Stomach smooth muscle (tissue), 2 donors: ENCODE measurements around the gene PACRG.

Experiments used
- H3K27ac ChIP-seq: one replicate; pipeline ENCODE4 v1.7.0; 2013; ENCODE audit warnings: mild to moderate bottlenecking, low read length, inconsistent platforms
- H3K27me3 ChIP-seq, 2 donors: one replicate each; pipeline ENCODE4 v1.7.0; 2013; ENCODE audit warnings: low read length in 2 of 2; ENCODE audit not compliant: insufficient read depth in 2 of 2, control insufficient read depth in 1 of 2
- H3K36me3 ChIP-seq, 2 donors: one replicate each; pipeline ENCODE4 v1.7.0; 2013; ENCODE audit warnings: low read length in 2 of 2; ENCODE audit not compliant: control insufficient read depth in 2 of 2, insufficient read depth in 2 of 2
- H3K4me1 ChIP-seq: one replicate; pipeline ENCODE4 v1.7.0; 2013; ENCODE audit warnings: low read length; ENCODE audit not compliant: control insufficient read depth, insufficient read depth
- H3K4me3 ChIP-seq, 2 donors: one replicate each; pipeline ENCODE4 v1.7.0; 2013; ENCODE audit warnings: low read length in 2 of 2
- H3K9ac ChIP-seq, 2 donors: one replicate each; pipeline ENCODE4 v1.7.0; 2013; ENCODE audit warnings: low read length in 2 of 2, mild to moderate bottlenecking in 1 of 2
- H3K9me3 ChIP-seq, 2 donors: one replicate each; pipeline ENCODE4 v1.7.0; 2013; ENCODE audit warnings: low read length in 2 of 2; ENCODE audit not compliant: control insufficient read depth in 2 of 2
- donor health status: healthy.
- donor health status: Pancreatic carcinoma.

PACRG gene

GRCh38 chr6:163263196-163263595, 535.4 kb downstream of the PACRG start:
- Histone ChIP-seq H3K4me3 (no peak overlapping the region), H3K9me3 (no peaks in the 10 kb centered on the region), H3K27ac (no peak overlapping the region), H3K4me1 (no peaks in the 10 kb centered on the region), H3K9ac (no peak overlapping the region), H3K36me3 (no peaks in the 10 kb centered on the region), H3K27me3 (no peaks in the 10 kb centered on the region)

GRCh38 chr6:163263998-163264661, 536.4 kb downstream of the PACRG start:
- no peak overlapping the region for H3K4me3 ChIP-seq
- no peaks in the 10 kb centered on the region for H3K27me3 ChIP-seq
- H3K36me3 ChIP-seq: no peaks in the 10 kb centered on the region
- H3K9ac ChIP-seq: no peak overlapping the region
- no peaks in the 10 kb centered on the region for H3K9me3 ChIP-seq
- H3K4me1 ChIP-seq: no peaks in the 10 kb centered on the region
- no peak overlapping the region for H3K27ac ChIP-seq

GRCh38 chr6:163264662-163265035, 536.9 kb downstream of the PACRG start:
- H3K36me3 ChIP-seq: no peaks in the 10 kb centered on the region
- no peaks in the 10 kb centered on the region for H3K9me3 ChIP-seq
- H3K27ac ChIP-seq: no peak overlapping the region
- H3K4me3 ChIP-seq: no peak overlapping the region
- H3K27me3 ChIP-seq: no peaks in the 10 kb centered on the region
- no peak overlapping the region for H3K9ac ChIP-seq
- H3K4me1 ChIP-seq: no peaks in the 10 kb centered on the region

- Histone ChIP-seq H3K27ac (no peak overlapping the region), H3K4me3 (no peak overlapping the region), H3K9me3 (no peaks in the 10 kb centered on the region), H3K9ac (no peak overlapping the region), H3K27me3 (no peaks in the 10 kb centered on the region), H3K36me3 (no peaks in the 10 kb centered on the region), H3K4me1 (no peaks in the 10 kb centered on the region)
Observed at GRCh38 chr6:163281634-163282033, 553.9 kb downstream of the PACRG start.

- Histone ChIP-seq H3K4me1 (no peaks in the 10 kb centered on the region), H3K9ac (no peak overlapping the region), H3K9me3 (no peaks in the 10 kb centered on the region), H3K27ac (no peak overlapping the region), H3K4me3 (no peak overlapping the region), H3K36me3 (no peaks in the 10 kb centered on the region), H3K27me3 (no peaks in the 10 kb centered on the region)
Observed at GRCh38 chr6:163282672-163283071, 554.9 kb downstream of the PACRG start.

- Histone ChIP-seq H3K36me3 (no peaks in the 10 kb centered on the region), H3K27ac (no peak overlapping the region), H3K4me1 (no peaks in the 10 kb centered on the region), H3K27me3 (no peaks in the 10 kb centered on the region), H3K9ac (no peak overlapping the region), H3K9me3 (no peaks in the 10 kb centered on the region), H3K4me3 (no peak overlapping the region)
Observed at GRCh38 chr6:163284151-163284550, 556.4 kb downstream of the PACRG start.

GRCh38 chr6:163285691-163286090, 557.9 kb downstream of the PACRG start:
- Histone ChIP-seq H3K9me3 (no peaks in the 10 kb centered on the region), H3K4me3 (no peak overlapping the region), H3K27me3 (no peaks in the 10 kb centered on the region), H3K36me3 (no peaks in the 10 kb centered on the region), H3K4me1 (no peaks in the 10 kb centered on the region), H3K9ac (no peak overlapping the region), H3K27ac (no peak overlapping the region)

- H3K27ac ChIP-seq: no peak overlapping the region
- H3K9me3 ChIP-seq: no peaks in the 10 kb centered on the region
- no peak overlapping the region for H3K4me3 ChIP-seq
Observed at GRCh38 chr6:163287626-163288025, 559.9 kb downstream of the PACRG start.

GRCh38 chr6:163288066-163288465, 560.3 kb downstream of the PACRG start:
- H3K9me3 ChIP-seq: no peaks in the 10 kb centered on the region
- no peak overlapping the region for H3K27ac ChIP-seq
- no peak overlapping the region for H3K9ac ChIP-seq
- H3K4me3 ChIP-seq: no peak overlapping the region
- H3K36me3 ChIP-seq: no peaks in the 10 kb centered on the region
- no peaks in the 10 kb centered on the region for H3K27me3 ChIP-seq
- no peaks in the 10 kb centered on the region for H3K4me1 ChIP-seq

More at GRCh38 chr6:163287626-163288025, 559.9 kb downstream of the PACRG start:
- no peaks in the 10 kb centered on the region for H3K36me3 ChIP-seq
- no peaks in the 10 kb centered on the region for H3K4me1 ChIP-seq
- no peak overlapping the region for H3K9ac ChIP-seq
- no peaks in the 10 kb centered on the region for H3K27me3 ChIP-seq

GRCh38 chr6:163288915-163289314, 561.1 kb downstream of the PACRG start:
- Histone ChIP-seq H3K9ac (no peak overlapping the region), H3K27me3 (no peaks in the 10 kb centered on the region), H3K4me3 (no peak overlapping the region), H3K9me3 (no peaks in the 10 kb centered on the region), H3K4me1 (no peaks in the 10 kb centered on the region), H3K27ac (no peak overlapping the region), H3K36me3 (no peaks in the 10 kb centered on the region)

GRCh38 chr6:163289447-163289846, 561.7 kb downstream of the PACRG start:
- H3K9ac ChIP-seq: no peak overlapping the region
- H3K4me1 ChIP-seq: no peaks in the 10 kb centered on the region
- H3K4me3 ChIP-seq: no peak overlapping the region
- no peaks in the 10 kb centered on the region for H3K27me3 ChIP-seq
- H3K36me3 ChIP-seq: no peaks in the 10 kb centered on the region
- H3K9me3 ChIP-seq: no peaks in the 10 kb centered on the region
- H3K27ac ChIP-seq: no peak overlapping the region
